Neural progenitor cell (in vitro differentiated cells): ENCODE results near the gene C10orf120.

Experiments used
- EZH2 ChIP-seq: fragments of 200-600 bp; sonication (generic); IDR thresholded peaks from 2 replicates; pipeline ENCODE4 v1.6.1; 2017; ENCODE audit warnings: antibody characterized with exemption, mild to moderate bottlenecking, moderate library complexity
- EZH2phosphoT487 ChIP-seq: fragments of 200-600 bp; sonication (generic); IDR thresholded peaks from 2 replicates; pipeline ENCODE4 v1.6.1; 2017; ENCODE audit warnings: antibody characterized with exemption
- TF ChIP-seq, protein P1 (sequence below): fragments of 200-600 bp; sonication (generic); IDR thresholded peaks from 2 replicates; pipeline ENCODE4 v1.5.1; 2017; ENCODE audit warnings: antibody characterized with exemption, mild to moderate bottlenecking

DNA sequence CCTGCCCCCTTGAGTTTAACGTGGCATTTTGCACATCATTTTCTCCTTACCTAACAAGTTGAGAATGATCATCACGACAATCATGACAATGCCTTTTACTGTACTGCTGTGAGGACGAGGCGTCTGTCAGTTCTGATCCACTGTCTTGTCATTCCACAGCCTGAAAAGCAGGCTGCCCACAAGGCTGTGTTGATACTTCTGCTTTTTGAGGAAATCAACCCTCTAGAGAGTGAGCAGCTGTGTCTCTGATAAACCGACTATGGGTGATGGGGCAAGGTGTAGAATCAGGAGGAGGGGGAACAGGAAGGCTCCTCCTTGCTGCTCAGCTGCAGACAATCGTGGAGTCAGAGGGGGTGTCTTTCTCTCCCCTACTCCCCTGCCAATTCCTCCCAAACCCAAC, 30.6 kb upstream of the C10orf120 start:
- TF ChIP-seq EZH2 (no peak), EZH2phosphoT487 (no peak)
- TF ChIP-seq, protein P1, sequence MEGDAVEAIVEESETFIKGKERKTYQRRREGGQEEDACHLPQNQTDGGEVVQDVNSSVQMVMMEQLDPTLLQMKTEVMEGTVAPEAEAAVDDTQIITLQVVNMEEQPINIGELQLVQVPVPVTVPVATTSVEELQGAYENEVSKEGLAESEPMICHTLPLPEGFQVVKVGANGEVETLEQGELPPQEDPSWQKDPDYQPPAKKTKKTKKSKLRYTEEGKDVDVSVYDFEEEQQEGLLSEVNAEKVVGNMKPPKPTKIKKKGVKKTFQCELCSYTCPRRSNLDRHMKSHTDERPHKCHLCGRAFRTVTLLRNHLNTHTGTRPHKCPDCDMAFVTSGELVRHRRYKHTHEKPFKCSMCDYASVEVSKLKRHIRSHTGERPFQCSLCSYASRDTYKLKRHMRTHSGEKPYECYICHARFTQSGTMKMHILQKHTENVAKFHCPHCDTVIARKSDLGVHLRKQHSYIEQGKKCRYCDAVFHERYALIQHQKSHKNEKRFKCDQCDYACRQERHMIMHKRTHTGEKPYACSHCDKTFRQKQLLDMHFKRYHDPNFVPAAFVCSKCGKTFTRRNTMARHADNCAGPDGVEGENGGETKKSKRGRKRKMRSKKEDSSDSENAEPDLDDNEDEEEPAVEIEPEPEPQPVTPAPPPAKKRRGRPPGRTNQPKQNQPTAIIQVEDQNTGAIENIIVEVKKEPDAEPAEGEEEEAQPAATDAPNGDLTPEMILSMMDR, result no peak
